Right cardiac atrium (tissue), 5 donors: Measurements from ENCODE around the gene MMEL1. TPM values are rescaled to one million over a fixed set of nuclear protein-coding genes. Genes with fewer than 3 reads are reported as not detected.
"Not testable (repeated sequence)": the region's sequence is repeated elsewhere in the genome, so short reads cannot be mapped to it uniquely, and the experiment has no call there.

Experiments used
- ATAC-seq, 2 donors: fragments of 200-7000 bp; cut with Tn5 transposase; one replicate each; pipeline versions ENCODE4 v1.8.0 to v1.9.1; 2020; ENCODE audit warnings: moderate library complexity in 2 of 2, mild to moderate bottlenecking in 1 of 2
- DNase-seq, 3 donors: peaks; one replicate each; pipeline ENCODE4 v3.0.0-alpha.2; 2020
- H3K27ac ChIP-seq: one replicate; pipeline ENCODE4 v1.5.1; 2013; ENCODE audit warnings: mild to moderate bottlenecking, low read length, control low read depth, moderate library complexity
- H3K27me3 ChIP-seq: one replicate; pipeline ENCODE4 v1.6.1; 2013; ENCODE audit not compliant: control insufficient read depth, insufficient read depth
- H3K4me1 ChIP-seq: one replicate; pipeline ENCODE4 v1.6.1; 2013; ENCODE audit warnings: low read length; ENCODE audit not compliant: control insufficient read depth, insufficient read depth
- H3K4me3 ChIP-seq: one replicate; pipeline ENCODE4 v1.5.1; 2013; ENCODE audit warnings: low read length, control low read depth
- H3K9me3 ChIP-seq: one replicate; pipeline ENCODE4 v1.6.1; 2013; ENCODE audit warnings: low read length; ENCODE audit not compliant: control insufficient read depth
- WGBS: extraction: QIAGEN DNeasy Blood & Tissue Kit; methylation state at CpG from one replicate; pipeline ENCODE4 v1.1.7; 2013; 5-methylcytosine and 5-hydroxymethylcytosine counted together
- intact Hi-C, 4 donors: fragments of 100-400 bp; cut with DNase I; formaldehyde crosslinking; loops; one replicate each; pipeline versions ENCODE4 v1.11.0 to v1.14.0; 2022 to 2023
- polyA plus RNA-seq: library from polyadenylated mRNA; stranded (reverse); fragments of 200-250 nt; gene quantifications from one replicate; pipeline ENCODE4 v1.2.3, GENCODE V29; 2013
- total RNA-seq, 4 donors: library from RNA; stranded (reverse); fragmentation: NEBNext Ultra II Directional; extraction: Animal tissue kit (Norgen Biotek cat#: 25700); gene quantifications; one replicate each; pipeline ENCODE4 v1.2.1, GENCODE V29; 2021
- donor health status: healthy with polysubstance abuse.
- donor health status: DM: no; HTN: yes; CAD: no.
- donor health status: DM: no; HTN: no; CAD: no.
- donor health status: DM: no; HTN: yes; CAD: no; lungs with severe emphysema.
- donor health status: DM: yes; HTN: yes; CAD: no.

MMEL1 gene
- total and polyA plus RNA-seq, 5 donors = 0.32 to 1.7 (median 0.94) TPM

DNA sequence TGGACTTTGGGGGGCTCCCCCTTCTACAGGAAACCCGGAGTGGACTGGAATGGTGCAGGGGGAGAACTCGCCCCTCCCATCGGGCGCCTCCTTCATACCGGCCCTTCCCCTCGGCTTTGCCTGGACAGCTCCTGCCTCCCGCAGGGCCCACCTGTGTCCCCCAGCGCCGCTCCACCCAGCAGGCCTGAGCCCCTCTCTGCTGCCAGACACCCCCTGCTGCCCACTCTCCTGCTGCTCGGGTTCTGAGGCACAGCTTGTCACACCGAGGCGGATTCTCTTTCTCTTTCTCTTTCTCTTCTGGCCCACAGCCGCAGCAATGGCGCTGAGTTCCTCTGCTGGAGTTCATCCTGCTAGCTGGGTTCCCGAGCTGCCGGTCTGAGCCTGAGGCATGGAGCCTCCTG is 76.5 kb downstream of the MMEL1 start, which contains the start of gene TNFRSF14:
TNFRSF14 (plus strand) TSS at position 95 of the 401 bp plus-strand sequence; CDS start at position 389, 294 bp downstream.
- H3K4me1 ChIP-seq = peaks cover 3% of the 10 kb centered on the region
- DNase-seq = peak in 2 of 3 donors; percentile 83 to 84
- no peaks in the 10 kb centered on the region for H3K9me3 ChIP-seq
- intact Hi-C loops = no loop called here
- H3K27me3 ChIP-seq = no peaks in the 10 kb centered on the region
- peak within 1 kb of the TSS; percentile 74 for H3K27ac ChIP-seq
- peak; percentile 43 to 44 for ATAC-seq
- 7% methylated on average over 16 of the region's 16 CpGs for WGBS
- peak within 1 kb of the TSS; percentile 54 for H3K4me3 ChIP-seq

DNA sequence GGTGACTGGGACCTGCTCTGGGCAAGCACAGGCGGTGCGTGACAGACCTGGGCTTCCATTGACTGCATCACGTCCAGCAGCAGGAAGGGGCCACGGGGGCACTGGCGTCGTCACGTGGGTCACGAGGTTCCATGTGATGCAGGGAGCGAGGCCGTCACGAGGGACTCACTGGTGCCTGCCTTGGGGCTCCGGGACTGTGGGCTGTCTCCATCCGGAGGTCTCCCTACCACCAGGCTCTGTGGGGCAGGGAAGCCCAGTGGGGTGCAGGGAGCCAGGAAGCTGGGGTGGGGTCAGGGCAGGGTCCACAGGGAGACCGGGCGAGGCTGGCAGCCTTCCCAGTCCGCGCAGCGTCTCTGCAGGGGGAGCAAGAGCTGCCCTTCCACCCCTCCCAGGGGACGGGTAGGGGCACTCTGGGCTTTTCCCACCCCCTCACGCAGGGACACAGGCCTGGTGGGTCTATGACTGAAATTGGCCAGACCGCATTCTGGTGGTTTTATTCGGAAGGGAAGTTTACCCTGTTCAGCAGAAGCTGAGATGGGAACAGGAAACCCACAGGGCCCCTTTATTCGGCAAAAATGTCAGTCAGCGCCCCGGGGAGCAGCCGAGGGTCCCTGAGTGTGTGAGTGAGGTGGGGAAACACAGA is 77.1 kb downstream of the MMEL1 start:
- Histone ChIP-seq H3K4me3 (peak overlapping the region; percentile 54), H3K27ac (peak overlapping the region; percentile 74), H3K27me3 (no peaks in the 10 kb centered on the region), H3K4me1 (peaks cover 3% of the 10 kb centered on the region), H3K9me3 (no peaks in the 10 kb centered on the region)
- peak; percentile 55 to 56 for ATAC-seq
- WGBS = 16% methylated on average over 26 of the region's 26 CpGs
- peak; percentile 81 to 93 (median 92) for DNase-seq
- intact Hi-C loops = no loop called here

DNA sequence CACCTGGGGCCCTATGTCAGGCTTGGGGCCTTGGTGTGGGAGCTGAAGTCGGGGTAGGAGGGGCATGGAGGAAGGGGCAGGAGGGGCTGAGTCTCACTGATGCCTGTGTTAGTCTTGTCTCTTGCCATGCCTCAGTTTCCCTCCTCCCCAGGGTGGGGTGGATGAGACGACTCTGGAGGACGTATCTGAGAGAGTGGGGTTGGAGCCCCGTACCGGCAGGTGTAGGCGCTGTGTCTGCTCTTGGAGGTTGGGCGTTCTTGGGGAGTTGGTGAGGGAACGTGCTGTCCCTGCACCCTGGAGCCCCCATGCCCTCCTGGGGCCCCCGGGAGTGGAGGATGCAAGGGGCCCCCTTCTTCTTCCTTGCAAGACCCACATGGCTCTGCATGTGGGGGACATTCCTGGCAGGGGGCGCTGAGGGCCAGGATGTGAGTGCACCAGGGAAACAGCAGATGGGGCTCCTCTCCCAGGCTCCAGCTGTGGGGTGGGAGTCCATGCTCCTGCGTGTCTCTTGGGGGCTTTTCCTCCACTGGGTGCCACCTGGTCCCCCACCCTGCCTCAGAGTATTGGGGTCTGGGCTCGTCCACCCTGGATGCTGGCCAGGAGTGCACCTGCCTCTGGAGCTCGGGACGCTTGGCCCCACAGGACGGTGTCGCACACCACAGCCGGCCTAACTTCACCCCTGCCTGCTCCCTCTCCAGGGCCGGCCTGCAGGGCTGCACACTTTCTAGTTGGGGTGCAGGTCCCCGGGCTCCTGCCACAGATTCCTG is 78.0 kb downstream of the MMEL1 start:
- no peak overlapping the region for H3K4me3 ChIP-seq
- peak overlapping the region; percentile 2 for H3K27ac ChIP-seq
- DNase-seq = peak; percentile 31 to 70 (median 69)
- H3K27me3 ChIP-seq = no peaks in the 10 kb centered on the region
- WGBS = 57% methylated on average over 19 of the region's 19 CpGs
- H3K9me3 ChIP-seq = no peaks in the 10 kb centered on the region
- ATAC-seq = no peak
- intact Hi-C loops = no loop called here
- peaks cover 3% of the 10 kb centered on the region for H3K4me1 ChIP-seq

DNA sequence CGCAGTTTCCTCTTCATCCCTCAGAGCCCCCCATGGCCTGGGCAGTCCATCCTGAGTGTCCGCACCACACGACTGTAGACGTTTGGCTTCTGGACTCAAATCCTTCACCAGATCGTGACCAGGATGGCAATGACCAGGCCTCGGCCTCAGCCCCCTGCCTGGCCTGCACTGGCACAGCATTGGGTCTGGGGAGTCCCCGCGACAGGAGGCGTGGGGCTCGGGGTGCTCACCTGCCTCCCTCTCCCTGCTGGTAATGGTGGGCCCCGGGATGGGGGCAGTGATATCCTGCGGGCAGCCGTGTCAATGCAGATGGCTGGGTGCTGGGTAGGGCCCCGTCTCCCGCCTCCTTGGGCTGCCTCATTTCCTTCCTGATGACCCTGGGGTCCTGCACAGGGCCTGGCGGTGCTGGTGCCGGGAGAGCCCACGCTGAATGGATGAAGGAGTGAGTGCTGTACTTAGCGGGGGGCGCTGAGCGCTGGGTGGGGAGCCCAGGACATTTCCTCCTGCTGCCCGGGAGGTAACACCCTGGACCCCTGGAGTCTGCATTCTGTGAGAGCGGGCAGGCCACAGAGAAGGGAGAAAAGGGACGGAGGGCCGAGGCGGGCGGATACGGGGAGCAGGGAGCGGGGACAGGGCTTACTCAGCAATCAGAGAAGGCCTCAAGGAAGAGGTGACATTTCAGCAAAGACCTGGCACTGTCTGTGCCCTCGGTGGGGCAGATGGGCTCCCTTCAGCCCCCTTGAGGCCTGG is 78.8 kb downstream of the MMEL1 start:
- no peak overlapping the region for H3K27ac ChIP-seq
- intact Hi-C loops = no loop called here

DNA sequence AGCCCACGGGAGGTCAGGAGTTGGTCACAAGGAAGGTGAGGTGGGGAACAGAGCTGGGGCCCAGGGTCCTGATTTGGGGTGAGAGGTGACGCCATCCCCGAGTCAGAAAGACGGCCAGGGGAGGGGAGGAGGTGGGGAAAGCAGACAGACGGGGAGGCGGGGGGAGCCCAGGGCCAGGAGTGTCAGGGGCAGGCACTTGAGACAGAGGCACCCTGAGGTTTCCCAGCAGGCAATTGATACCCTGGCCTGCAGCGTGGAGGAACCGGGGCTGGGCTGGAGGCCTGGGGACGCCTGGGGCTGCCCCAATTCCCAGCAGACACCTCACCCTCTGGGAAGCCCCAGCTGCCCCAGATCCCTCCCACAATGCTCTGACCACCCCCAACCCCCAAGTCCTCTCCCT is 79.7 kb downstream of the MMEL1 start:
- H3K27ac ChIP-seq, H3K4me3 ChIP-seq, ATAC-seq, H3K27me3 ChIP-seq, intact Hi-C loops, H3K4me1 ChIP-seq, H3K9me3 ChIP-seq: not testable (repeated sequence)
- DNase-seq = peak in 1 of 3 donors; percentile 8
- 63% methylated on average over 8 of the region's 9 CpGs for WGBS

More for the DNA sequence above, 78.8 kb downstream of the MMEL1 start:
- DNase-seq (peak; percentile 21 to 67 (median 64)), ATAC-seq (no peak)
- no peaks in the 10 kb centered on the region for H3K9me3 ChIP-seq
- H3K27me3 ChIP-seq = no peaks in the 10 kb centered on the region
- H3K4me3 ChIP-seq = no peak overlapping the region
- 78% methylated on average over 30 of the region's 30 CpGs for WGBS
- H3K4me1 ChIP-seq = peaks cover 3% of the 10 kb centered on the region

DNA sequence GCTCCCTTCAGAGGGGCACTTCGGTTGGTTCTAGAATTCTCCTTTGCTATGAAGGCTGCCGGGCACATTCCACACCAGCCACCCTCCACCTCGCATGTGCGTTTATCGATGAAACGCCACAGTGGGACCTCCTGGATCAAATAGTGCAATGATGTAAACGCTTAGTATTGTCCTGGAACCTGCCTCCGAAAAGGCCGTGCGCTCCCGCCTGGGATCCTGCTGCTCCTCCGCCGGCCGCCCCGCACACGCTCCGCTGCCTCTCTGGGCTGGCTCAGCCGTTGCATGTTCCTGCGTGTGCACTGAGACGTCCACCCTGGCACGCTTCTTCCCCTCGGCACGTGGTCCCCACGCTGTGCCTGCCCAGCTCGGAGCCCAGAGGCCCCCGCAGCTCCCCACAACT is 80.6 kb downstream of the MMEL1 start:
- ATAC-seq = no peak
- H3K9me3 ChIP-seq = no peaks in the 10 kb centered on the region
- H3K4me3 ChIP-seq = no peak overlapping the region
- DNase-seq = peak in 2 of 3 donors; percentile 9 to 37
- H3K27ac ChIP-seq = no peak overlapping the region
- H3K27me3 ChIP-seq = no peaks in the 10 kb centered on the region
- peaks cover 10% of the 10 kb centered on the region for H3K4me1 ChIP-seq
- intact Hi-C loops = no loop called here
- 93% methylated on average over 25 of the region's 26 CpGs for WGBS

DNA sequence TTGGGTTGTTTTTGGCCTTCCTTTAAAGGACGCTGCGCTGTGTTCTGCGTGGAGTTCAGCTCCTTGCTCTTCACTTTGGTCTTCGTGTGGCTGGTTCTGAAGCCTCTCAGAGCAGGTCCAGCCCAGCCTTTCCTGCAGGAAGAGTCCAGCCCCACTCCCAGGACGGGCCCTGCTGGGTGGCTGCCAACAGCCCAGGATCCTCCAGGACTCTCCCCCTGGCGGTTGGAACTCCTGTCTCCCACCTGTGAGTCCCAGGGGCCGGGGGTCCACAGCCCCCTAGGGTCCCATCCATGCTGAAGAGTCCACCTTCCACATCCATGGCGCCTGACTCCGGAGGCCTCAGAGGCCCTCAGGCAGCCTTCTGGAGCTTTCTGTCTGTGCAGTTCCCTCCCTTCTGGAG is 81.3 kb downstream of the MMEL1 start:
- peak overlapping the region; percentile 67 for H3K27ac ChIP-seq
- H3K4me3 ChIP-seq = peak overlapping the region; percentile 3
- H3K27me3 ChIP-seq, intact Hi-C loops, H3K9me3 ChIP-seq, H3K4me1 ChIP-seq, ATAC-seq: not testable (repeated sequence)
- 67% methylated on average over 9 of the region's 9 CpGs for WGBS
- peak; percentile 64 to 85 (median 84) for DNase-seq

DNA sequence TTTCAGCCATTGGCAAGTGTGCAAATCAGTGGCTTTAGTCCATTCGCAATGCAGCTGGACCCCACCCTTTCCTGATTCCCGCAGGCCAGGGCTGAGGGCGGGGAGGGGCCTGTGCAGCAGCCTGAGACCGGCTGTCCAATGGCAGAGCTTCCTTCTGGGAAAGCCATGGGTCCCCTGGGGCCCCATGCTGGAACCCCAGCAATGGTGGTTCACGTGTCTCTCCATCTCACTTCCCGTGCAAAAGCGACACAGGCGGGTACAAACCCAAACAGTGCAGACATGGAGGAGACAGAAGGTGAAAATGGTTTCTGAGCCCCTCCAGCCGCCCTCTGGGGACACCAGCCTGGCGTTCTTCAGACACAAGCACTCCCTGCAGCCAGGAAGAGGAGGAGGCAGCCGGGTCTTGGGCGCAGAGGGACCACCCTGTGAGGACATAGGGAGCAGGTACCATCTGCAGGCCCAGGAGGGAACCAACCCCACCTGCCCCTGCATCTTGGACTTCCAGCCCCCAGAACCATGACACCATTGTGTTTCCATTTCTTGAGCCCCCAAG is 82.4 kb downstream of the MMEL1 start:
- ATAC-seq = peak in 1 of 2 donors; percentile 38

DNA sequence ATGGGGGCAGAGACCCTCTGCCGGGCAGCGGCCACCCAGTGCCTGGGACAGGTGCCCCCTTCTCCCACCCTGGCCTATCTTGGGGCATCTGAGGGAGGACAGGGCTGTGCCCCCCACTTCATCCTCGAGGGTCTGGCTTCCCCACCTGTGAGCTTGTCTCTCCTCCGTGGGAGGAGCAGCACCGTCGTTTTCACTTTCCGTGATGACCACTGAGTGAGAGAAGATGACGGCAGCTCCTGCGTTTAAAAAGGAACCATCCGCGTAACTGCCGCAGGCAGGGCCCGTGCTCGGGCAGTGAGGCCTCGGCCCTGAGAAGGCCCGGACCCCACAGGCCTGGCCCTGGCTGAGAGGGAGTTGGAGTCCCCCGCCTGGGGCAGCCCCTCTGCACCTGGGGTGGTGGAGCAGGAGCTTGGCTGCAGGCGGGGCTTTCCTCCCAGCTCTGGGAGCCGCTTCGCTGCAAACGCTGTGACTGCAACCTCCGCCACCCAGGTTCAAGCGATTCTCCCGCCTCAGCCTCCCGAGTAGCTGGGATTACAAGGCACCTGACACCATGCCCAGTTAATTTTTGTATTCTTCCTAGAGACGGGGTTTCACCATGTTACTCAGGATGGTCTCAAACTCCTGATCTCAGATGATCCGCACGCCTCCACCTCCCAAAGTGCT is 83.3 kb downstream of the MMEL1 start:
- ATAC-seq, H3K9me3 ChIP-seq, H3K4me1 ChIP-seq, H3K27me3 ChIP-seq: not testable (repeated sequence)
- WGBS = 67% methylated on average over 25 of the region's 28 CpGs
- Histone ChIP-seq H3K4me3 (peak overlapping the region; percentile 20), H3K27ac (peak overlapping the region; percentile 90)
- intact Hi-C loops = loop anchor here in 2 of 4 donors (5.0 kb wide), 2 partner anchors 132 to 137 kb away; partner anchors contain the start of gene PEX10 (in 1 of the 2)
- DNase-seq = peak; percentile 21 to 57 (median 48)

More for the DNA sequence above, 82.4 kb downstream of the MMEL1 start:
- H3K4me1 ChIP-seq, intact Hi-C loops, H3K4me3 ChIP-seq, H3K9me3 ChIP-seq, H3K27me3 ChIP-seq: not testable (repeated sequence)
- H3K27ac ChIP-seq = peak overlapping the region; percentile 31
- 45% methylated on average over 10 of the region's 12 CpGs for WGBS
- peak; percentile 43 to 80 (median 79) for DNase-seq

DNA sequence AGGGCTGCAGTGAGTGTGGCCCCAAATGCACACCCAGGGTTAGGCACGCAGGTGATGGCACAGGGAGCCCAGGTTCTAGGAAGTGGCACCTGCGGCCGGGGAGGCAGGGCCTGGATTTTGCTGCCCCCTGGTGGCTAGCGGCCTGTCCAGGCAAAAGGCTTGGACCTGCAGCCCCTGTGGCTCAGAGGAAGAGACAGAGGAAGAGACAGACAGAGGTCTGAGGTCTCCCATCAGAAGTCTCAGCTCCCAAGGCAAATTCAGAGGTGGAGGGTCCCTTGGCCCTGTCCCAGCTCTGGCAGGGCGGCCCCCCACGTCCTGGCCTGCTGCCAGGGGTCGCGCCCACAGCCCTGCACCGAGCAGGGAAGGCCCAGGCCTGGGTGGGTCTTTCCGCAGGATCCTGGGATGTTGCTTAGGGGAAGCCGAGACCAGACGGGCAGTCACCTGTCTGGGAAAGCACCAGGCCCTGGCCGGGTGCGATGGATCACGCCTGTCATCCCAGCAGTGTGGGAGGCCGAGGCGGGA is 84.7 kb downstream of the MMEL1 start:
- H3K9me3 ChIP-seq = no peaks in the 10 kb centered on the region
- H3K27ac ChIP-seq = peak overlapping the region; percentile 89
- intact Hi-C loops = loop anchor here in 2 of 4 donors (5.0 kb wide), 2 partner anchors 131 to 136 kb away; partner anchors contain the start of gene PEX10 (in 1 of the 2)
- peak; percentile 33 to 47 for ATAC-seq
- peak; percentile 82 to 93 (median 93) for DNase-seq
- peak overlapping the region; percentile 6 for H3K4me3 ChIP-seq
- peaks cover 9% of the 10 kb centered on the region for H3K4me1 ChIP-seq
- 13% methylated on average over 17 of the region's 17 CpGs for WGBS
- H3K27me3 ChIP-seq = no peaks in the 10 kb centered on the region
